NCI-H1930 (cell line): ENCODE results near the gene WNT7A.

Source experiments
- DNase-seq, 2 experiments: peaks; one replicate each; lab custom pipeline; 2025; lab: John Stamatoyannopoulos, UW

Gene WNT7A

GRCh38 chr3:13768453-13768852, 111.4 kb downstream of the WNT7A start:
- DNase-seq, result no peak

DNA sequence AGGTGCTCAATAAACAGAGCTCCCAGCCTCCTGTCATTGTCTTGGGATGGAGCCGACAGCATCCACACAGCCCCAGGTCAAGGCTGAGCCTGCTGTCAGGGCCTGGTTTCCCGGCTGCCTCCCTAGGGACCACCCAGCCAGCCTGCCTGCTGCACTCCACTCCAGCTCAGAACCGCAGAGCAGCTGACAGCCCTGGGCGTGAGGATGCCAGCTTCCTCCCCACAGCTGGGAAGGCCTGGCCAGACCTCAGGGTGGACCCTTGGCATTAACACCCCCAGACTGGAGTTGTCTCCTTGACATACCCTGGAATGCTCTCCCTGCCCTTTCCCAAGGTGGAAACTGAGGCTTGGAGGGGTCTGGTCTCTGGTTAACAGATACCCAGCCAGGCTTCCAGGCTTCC, 112.0 kb downstream of the WNT7A start:
- no peak for DNase-seq

DNA sequence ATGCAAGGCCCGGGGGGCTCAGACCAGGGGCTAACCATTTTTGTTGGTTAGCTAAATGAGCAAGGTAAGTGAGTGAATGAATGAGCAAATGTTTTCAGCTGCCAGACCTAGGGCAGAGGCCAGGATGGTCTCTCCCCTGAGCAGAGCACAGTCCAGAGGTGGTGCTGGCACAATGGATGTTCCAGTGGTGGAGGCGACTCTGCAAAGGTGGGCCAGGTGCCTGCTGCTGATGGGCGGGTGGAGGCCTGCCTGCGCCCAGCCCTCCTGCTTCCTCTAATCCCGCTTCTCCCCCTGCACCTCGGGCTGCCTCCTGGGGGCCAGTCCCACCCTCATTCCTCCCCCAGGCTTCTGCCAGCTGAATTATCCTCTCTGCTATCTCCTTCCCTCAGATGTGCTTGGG, 112.8 kb downstream of the WNT7A start:
- DNase-seq, result no peak
